ENCODE measurements around the gene RBMXL2.

RBMXL2 gene

GRCh38 chr11:7088921-7089320 is at the start of gene RBMXL2:
TSS of gene RBMXL2 (plus strand) at chr11:7088998. CDS start at chr11:7089121, 123 bp downstream.
- DNase-seq, result no peak

DNA sequence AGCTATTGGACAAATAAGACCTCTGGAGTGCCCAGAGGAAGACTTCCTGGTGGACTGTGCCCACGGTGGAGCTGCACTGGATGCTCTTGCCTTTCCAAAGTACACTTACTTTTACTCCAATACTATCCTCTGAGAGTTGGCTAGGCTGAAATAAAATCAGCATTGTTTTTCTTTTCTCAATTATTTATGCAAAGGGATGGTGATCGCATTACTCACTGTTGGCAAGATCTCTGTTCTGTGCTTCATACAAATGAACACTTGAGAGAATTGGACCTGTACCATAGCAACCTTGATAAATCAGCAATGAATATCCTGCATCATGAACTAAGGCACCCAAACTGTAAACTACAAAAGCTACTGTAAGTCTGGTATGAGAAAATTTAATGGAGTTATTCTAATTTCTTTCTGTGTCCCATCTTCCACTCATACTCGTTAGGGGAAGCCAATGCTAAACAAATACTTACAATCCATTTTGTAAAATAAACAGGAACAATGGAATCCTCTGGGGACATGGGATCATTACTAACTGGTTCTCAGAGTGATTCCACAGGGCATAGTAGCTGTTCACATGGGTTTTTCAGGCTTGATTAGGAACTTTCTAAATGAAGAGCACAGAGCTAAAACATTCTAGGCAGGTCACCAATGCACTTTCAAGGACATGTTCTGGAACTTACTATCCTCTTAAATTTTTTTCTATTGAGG is 42.2 kb upstream of the RBMXL2 start:
- DNase-seq, result no peak

- no peak for DNase-seq
These were observed 38.6 kb upstream of the RBMXL2 start for GRCh38 chr11:7050191-7050590.

GRCh38 chr11:7056828-7057513 is 31.8 kb upstream of the RBMXL2 start:
- no peak for DNase-seq

- no peak for DNase-seq
These were observed 31.2 kb upstream of the RBMXL2 start for GRCh38 chr11:7057641-7058040.

- DNase-seq, result no peak
These were observed 27.9 kb upstream of the RBMXL2 start for GRCh38 chr11:7060868-7061267.

DNA sequence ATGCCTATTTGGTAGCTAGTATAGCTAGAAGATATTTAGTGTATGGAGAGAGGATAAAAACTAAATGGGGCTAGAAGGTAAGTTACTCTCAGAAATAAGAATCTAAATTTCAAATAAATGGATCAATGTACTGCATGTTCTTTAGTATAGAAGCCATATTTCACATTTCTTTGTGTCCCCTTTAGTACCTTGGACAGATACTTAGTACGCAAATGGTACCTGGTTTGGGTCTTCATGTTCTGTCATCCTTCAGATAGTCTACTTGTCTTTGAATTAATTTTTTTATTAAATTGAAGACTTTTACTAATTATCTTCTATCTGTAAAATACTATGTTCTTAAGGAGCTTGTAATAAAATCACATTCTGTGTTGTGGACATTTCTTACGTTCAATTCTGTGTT is 26.3 kb upstream of the RBMXL2 start:
- DNase-seq, result no peak

DNA sequence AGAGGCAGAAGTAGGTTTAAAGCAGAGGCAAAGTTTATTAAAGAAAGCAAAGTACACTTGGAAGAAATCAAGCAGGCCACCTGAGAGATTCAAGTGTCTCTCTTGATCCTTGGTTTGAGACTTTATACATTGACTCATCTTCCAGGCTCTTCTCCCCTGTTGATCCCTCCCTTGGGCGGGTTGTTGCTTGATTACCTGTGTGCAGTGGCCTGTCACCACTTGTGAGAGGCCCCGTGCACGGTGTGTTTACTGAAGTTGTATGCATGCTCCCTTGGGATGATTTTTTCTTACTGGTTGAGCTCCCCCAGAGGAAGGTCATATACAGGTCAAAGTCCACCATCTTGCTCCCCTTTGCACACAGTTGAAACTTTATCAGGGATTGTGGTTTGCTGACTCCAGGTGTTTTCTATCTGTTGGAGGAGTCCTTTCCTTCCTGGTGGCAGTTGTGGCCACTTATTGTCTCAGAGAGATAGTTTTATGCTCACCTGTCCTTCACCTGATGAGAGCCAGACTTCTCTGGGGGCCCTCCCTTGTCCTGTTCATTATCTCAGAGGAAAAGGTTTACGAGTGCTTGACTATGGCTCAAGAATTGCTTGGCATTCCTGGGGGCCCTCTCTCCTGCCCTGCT is 16.3 kb upstream of the RBMXL2 start:
- DNase-seq, result no peak

- no peak for DNase-seq
These were observed 11.7 kb upstream of the RBMXL2 start for GRCh38 chr11:7077101-7077500.

- DNase-seq, result no peak
These were observed 9.2 kb upstream of the RBMXL2 start for GRCh38 chr11:7079545-7080135.

- DNase-seq, result no peak
These were observed 7.9 kb upstream of the RBMXL2 start for GRCh38 chr11:7080900-7081299.

DNA sequence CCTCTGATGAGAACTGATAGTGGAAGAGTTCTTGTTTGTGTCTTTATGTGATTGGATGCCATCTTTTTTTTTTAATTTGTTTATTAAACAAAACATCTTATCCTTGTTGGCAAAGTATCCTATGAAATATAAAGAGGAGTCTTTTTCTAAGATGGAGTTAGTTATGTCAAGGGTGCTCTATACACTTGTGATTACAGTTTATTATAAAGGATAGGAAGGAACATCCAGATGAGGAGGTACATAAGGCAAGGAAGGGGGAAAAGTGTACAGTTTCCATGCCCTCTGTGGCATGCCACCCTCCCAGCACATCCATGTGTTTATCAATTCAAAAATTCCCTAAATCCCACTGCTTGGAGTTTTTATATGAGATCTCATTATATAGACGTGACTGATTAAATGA is 7.4 kb upstream of the RBMXL2 start:
- DNase-seq, result no peak

- DNase-seq, result no peak
These were observed 792 bp downstream of the RBMXL2 start for GRCh38 chr11:7089328-7090251.

- no peak for DNase-seq
These were observed 9.5 kb downstream of the RBMXL2 start for GRCh38 chr11:7098235-7098832.

- no peak for DNase-seq
These were observed 27.0 kb downstream of the RBMXL2 start for GRCh38 chr11:7115780-7116179.

DNA sequence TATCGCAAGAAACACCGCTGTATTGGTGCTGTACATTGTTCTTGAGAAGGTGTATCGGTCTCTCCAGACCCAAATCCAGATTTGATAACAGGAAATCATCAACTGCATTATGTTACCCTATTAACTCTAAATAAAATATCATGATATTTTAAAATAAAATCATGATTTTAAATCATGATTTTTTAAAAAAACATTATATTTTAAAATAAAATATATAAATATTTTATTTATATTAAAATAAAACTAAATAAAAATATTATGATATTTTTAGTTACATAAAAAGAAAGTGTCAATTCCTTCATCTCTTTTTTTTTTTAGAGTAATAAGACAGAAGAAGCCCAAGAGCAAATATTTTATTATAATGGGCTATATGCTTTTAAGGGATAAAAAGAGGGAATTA is 27.6 kb downstream of the RBMXL2 start:
- no peak for DNase-seq

DNA sequence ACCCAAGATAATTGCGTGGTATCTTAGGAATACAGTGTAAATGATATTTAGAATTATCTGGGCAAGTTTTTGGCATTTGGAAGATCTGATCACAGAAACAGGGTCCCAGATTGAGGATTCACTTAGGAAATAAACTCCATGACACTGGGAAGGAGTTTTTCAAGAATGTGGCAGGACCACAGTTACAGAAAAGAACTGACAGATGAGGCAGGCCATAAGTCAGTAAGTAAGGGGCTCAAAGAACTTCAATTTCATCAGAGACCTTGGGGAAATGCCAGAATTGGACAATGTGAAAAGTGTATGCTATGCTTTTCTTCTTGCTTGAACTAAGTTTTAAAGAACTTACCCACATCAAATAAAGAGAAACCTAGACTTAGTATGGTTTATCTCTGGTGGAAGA is 49.3 kb downstream of the RBMXL2 start:
- DNase-seq, result no peak
